HG03575 (cell line): ENCODE data around the gene GM2A.

ENCODE experiments used
- ATAC-seq: cut with Tn5 transposase; IDR thresholded peaks from one replicate; pipeline ENCODE4 v1.9.1; 2021; ENCODE audit not compliant: unreplicated experiment, insufficient number of reproducible peaks, low FRiP score; ENCODE audit errors: extremely low read depth

Gene GM2A

GRCh38 chr5:151313357-151313756, 60.4 kb downstream of the GM2A start:
- ATAC-seq, result no peak

- no peak for ATAC-seq
Measured at GRCh38 chr5:151315998-151316597, 63.1 kb downstream of the GM2A start.

- no peak for ATAC-seq
Measured at GRCh38 chr5:151317871-151318270, 64.9 kb downstream of the GM2A start.

GRCh38 chr5:151318850-151319732, 66.1 kb downstream of the GM2A start:
- ATAC-seq, result peak; percentile 48
